Tibial nerve (tissue), 4 donors: ENCODE results near the gene RANBP9.

Experiments used
- EP300 ChIP-seq, 2 donors: sonication (generic); formaldehyde crosslinking; IDR thresholded peaks; one replicate each; pipeline ENCODE4 v1.6.1; 2017; ENCODE audit warnings: antibody characterized with exemption in 2 of 2, mild to moderate bottlenecking in 1 of 2
- POLR2A ChIP-seq, 2 donors: fragments of 450-650 bp; IDR thresholded peaks; one replicate each; pipeline ENCODE4 v1.6.1; 2017; ENCODE audit warnings: antibody characterized with exemption in 2 of 2, mild to moderate bottlenecking in 2 of 2, moderate library complexity in 2 of 2
- TF ChIP-seq, protein P1 (sequence below), 5 experiments: fragments of 200-600 bp in 3 of 5; fragments of 450-650 bp in 2 of 5; sonication (generic) in 3 of 5; IDR thresholded peaks; one replicate each; pipeline ENCODE4 v1.5.1; 2016 to 2019; ENCODE audit warnings: antibody characterized with exemption in 5 of 5, mild to moderate bottlenecking in 3 of 5, moderate library complexity in 2 of 5

GRCh38 chr6:13678255-13678983 lies 33.2 kb downstream of the RANBP9 start:
- TF ChIP-seq, protein P1, sequence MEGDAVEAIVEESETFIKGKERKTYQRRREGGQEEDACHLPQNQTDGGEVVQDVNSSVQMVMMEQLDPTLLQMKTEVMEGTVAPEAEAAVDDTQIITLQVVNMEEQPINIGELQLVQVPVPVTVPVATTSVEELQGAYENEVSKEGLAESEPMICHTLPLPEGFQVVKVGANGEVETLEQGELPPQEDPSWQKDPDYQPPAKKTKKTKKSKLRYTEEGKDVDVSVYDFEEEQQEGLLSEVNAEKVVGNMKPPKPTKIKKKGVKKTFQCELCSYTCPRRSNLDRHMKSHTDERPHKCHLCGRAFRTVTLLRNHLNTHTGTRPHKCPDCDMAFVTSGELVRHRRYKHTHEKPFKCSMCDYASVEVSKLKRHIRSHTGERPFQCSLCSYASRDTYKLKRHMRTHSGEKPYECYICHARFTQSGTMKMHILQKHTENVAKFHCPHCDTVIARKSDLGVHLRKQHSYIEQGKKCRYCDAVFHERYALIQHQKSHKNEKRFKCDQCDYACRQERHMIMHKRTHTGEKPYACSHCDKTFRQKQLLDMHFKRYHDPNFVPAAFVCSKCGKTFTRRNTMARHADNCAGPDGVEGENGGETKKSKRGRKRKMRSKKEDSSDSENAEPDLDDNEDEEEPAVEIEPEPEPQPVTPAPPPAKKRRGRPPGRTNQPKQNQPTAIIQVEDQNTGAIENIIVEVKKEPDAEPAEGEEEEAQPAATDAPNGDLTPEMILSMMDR (IDR thresholded peaks at IDR 0.05) = no peak
- TF ChIP-seq EP300 (IDR thresholded peaks at IDR 0.05) (no peak), POLR2A (IDR thresholded peaks at IDR 0.05) (no peak)
